IMR-90 (cell line): ENCODE measurements around the gene SEMA3E. TPM values are rescaled to one million over a fixed set of nuclear protein-coding genes. Genes with fewer than 3 reads are reported as not detected.

Experiments used
- ATAC-seq: fragments of 200-7000 bp; cut with Tn5 transposase; 2 replicates; pipeline ENCODE4 v1.9.1; 2020; ENCODE audit warnings: low read depth, mild to moderate bottlenecking, moderate library complexity
- BruUV-seq: library from RNA; stranded (reverse); fragments of 400-500 nt; replicated peaks from 2 replicates; lab custom pipeline; 2021; lab: Mats Ljungman, UMichigan
- CTCF ChIA-PET: fragments of 300-600 bp; formaldehyde crosslinking; extraction: SDS; loops from one replicate; lab custom pipeline; 2021; ENCODE audit warnings: antibody characterized with exemption; lab: Yijun Ruan, JAX
- POLR2A ChIA-PET: fragments of 300-600 bp; sonication (Branson Sonifier 250); formaldehyde crosslinking; loops from one replicate; lab custom pipeline; 2022; ENCODE audit warnings: antibody characterized with exemption; ENCODE audit not compliant: unreplicated experiment; lab: Charles Lee
- DNase-seq: peaks from one replicate; pipeline ENCODE4 v3.0.0; 2013
- H2AFZ ChIP-seq: replicated peaks from 2 replicates; pipeline ENCODE3; 2013; ENCODE audit warnings: low read length, mild to moderate bottlenecking; ENCODE audit not compliant: poor library complexity
- H2AK5ac ChIP-seq: 2 replicates; pipeline ENCODE4 v1.6.1; 2013; ENCODE audit warnings: low read depth, low read length, inconsistent platforms
- H2AK9ac ChIP-seq: replicated peaks from 2 replicates; pipeline ENCODE3; 2013; ENCODE audit warnings: mild to moderate bottlenecking, low read depth, low read length, moderate library complexity; ENCODE audit not compliant: poor library complexity
- H2BK120ac ChIP-seq: 2 replicates; pipeline ENCODE4 v1.6.1; 2013; ENCODE audit warnings: low read depth, low read length, inconsistent platforms
- H2BK15ac ChIP-seq: 3 replicates; pipeline ENCODE4 v1.6.1; 2013; ENCODE audit warnings: low read depth, low read length, inconsistent platforms
- H2BK20ac ChIP-seq: 2 replicates; pipeline ENCODE4 v1.6.1; 2013; ENCODE audit warnings: low read depth, mild to moderate bottlenecking, inconsistent platforms, low read length, moderate library complexity
- H2BK5ac ChIP-seq: 2 replicates; pipeline ENCODE4 v1.6.1; 2013; ENCODE audit warnings: mild to moderate bottlenecking, low read depth, low read length, inconsistent platforms; ENCODE audit not compliant: poor library complexity, severe bottlenecking
- H3K14ac ChIP-seq: replicated peaks from 2 replicates; pipeline ENCODE4 v1.6.1; 2013; ENCODE audit warnings: low read depth, low read length, inconsistent platforms
- H3K18ac ChIP-seq: 2 replicates; pipeline ENCODE4 v1.6.1; 2013; ENCODE audit warnings: low read depth, low read length, control low read depth
- H3K23ac ChIP-seq: 2 replicates; pipeline ENCODE4 v1.6.1; 2013; ENCODE audit warnings: low read depth, low read length, inconsistent platforms
- H3K27ac ChIP-seq: 2 replicates; pipeline ENCODE4 v1.5.1; 2013; ENCODE audit warnings: mild to moderate bottlenecking, control low read depth, low read length; ENCODE audit not compliant: insufficient read depth
- H3K27me3 ChIP-seq: 2 replicates; pipeline ENCODE4 v1.6.1; 2013; ENCODE audit warnings: low read length; ENCODE audit not compliant: control insufficient read depth, insufficient read depth
- H3K36me3 ChIP-seq: 2 replicates; pipeline ENCODE4 v1.6.1; 2013; ENCODE audit warnings: low read length, mixed read lengths; ENCODE audit not compliant: control insufficient read depth, insufficient read depth
- H3K4ac ChIP-seq: 2 replicates; pipeline ENCODE4 v1.6.1; 2013; ENCODE audit warnings: low read depth, low read length, inconsistent platforms
- H3K4me1 ChIP-seq: 2 replicates; pipeline ENCODE4 v1.6.1; 2013; ENCODE audit warnings: low read length, mixed read lengths; ENCODE audit not compliant: control insufficient read depth, insufficient read depth
- H3K4me2 ChIP-seq: 2 replicates; pipeline ENCODE4 v1.6.1; 2013; ENCODE audit warnings: low read depth, mild to moderate bottlenecking, control low read depth, low read length, moderate library complexity
- H3K4me3 ChIP-seq: 2 replicates; pipeline ENCODE4 v1.5.1; 2013; ENCODE audit warnings: low read depth, mild to moderate bottlenecking, control low read depth, low read length, moderate library complexity; ENCODE audit not compliant: insufficient read depth
- H3K56ac ChIP-seq: 2 replicates; pipeline ENCODE4 v1.6.1; 2013; ENCODE audit warnings: low read length, inconsistent platforms; ENCODE audit not compliant: insufficient read depth; ENCODE audit errors: extremely low read depth
- H3K79me1 ChIP-seq, 2 experiments: 2 replicates each; pipeline ENCODE4 v1.6.1; 2013; ENCODE audit warnings: low read length in 2 of 2, inconsistent platforms in 1 of 2, low read depth in 1 of 2
- H3K9ac ChIP-seq: 2 replicates; pipeline ENCODE4 v1.6.1; 2013; ENCODE audit warnings: low read depth, low read length, control low read depth
- H3K9me1 ChIP-seq: 2 replicates; pipeline ENCODE4 v1.6.1; 2013; ENCODE audit warnings: low read length, inconsistent platforms; ENCODE audit not compliant: insufficient read depth
- H3K9me3 ChIP-seq: 2 replicates; pipeline ENCODE4 v1.6.1; 2013; ENCODE audit warnings: low read length; ENCODE audit not compliant: control insufficient read depth, insufficient read depth
- H4K20me1 ChIP-seq: 2 replicates; pipeline ENCODE4 v1.6.1; 2013; ENCODE audit warnings: low read length, inconsistent platforms; ENCODE audit not compliant: insufficient read depth
- H4K5ac ChIP-seq: 2 replicates; pipeline ENCODE4 v1.6.1; 2013; ENCODE audit warnings: mild to moderate bottlenecking, low read depth, low read length, control low read depth
- H4K8ac ChIP-seq, 2 experiments: 2 replicates each; pipeline ENCODE4 v1.6.1; 2013; ENCODE audit warnings: low read depth in 2 of 2, low read length in 2 of 2, control low read depth in 1 of 2, inconsistent platforms in 1 of 2
- H4K91ac ChIP-seq: 2 replicates; pipeline ENCODE4 v1.6.1; 2013; ENCODE audit warnings: low read depth, low read length, inconsistent platforms; ENCODE audit not compliant: insufficient read depth
- CEBPB ChIP-seq: IDR thresholded peaks from 2 replicates; pipeline ENCODE4 v1.6.1; 2012; ENCODE audit warnings: low read depth, low read length, improper control_type of control experiment
- RCOR1 ChIP-seq: IDR thresholded peaks from 2 replicates; pipeline ENCODE4 v1.6.1; 2012; ENCODE audit warnings: mild to moderate bottlenecking, low read length, improper control_type of control experiment; ENCODE audit not compliant: insufficient replicate concordance
- RFX5 ChIP-seq: IDR thresholded peaks from 2 replicates; pipeline ENCODE4 v1.8.0; 2012; ENCODE audit warnings: low read depth, mild to moderate bottlenecking, low read length, moderate library complexity
- SMC3 ChIP-seq: fragments of 150-350 bp; IDR thresholded peaks from 2 replicates; pipeline ENCODE4 v1.6.1; 2016; ENCODE audit warnings: low read depth, mild to moderate bottlenecking, antibody characterized with exemption, low read length, moderate library complexity
- WGBS, 2 experiments: methylation state at CpG; one replicate each; pipeline versions ENCODE4 v1.1.5 to v1.1.7; 2013; ENCODE audit warnings: missing lambda C conversion rate in 2 of 2; ENCODE audit not compliant: insufficient read length in 1 of 2; ENCODE audit errors: extremely low coverage in 2 of 2; 5-methylcytosine and 5-hydroxymethylcytosine counted together
- dilution Hi-C: fragments of 300-500 bp; cut with HindIII; formaldehyde crosslinking; loops from one replicate; pipeline ENCODE4 v1.14.3; 2018; ENCODE audit warnings: low sequenced_read_pairs; ENCODE audit not compliant: unreplicated experiment
- in situ Hi-C: fragments of 300-500 bp; cut with MboI; formaldehyde crosslinking; loops from 3 replicates; pipeline ENCODE4 v1.14.3; 2019; ENCODE audit warnings: low sequenced_read_pairs, inconsistent platforms, mixed read lengths
- intact Hi-C: fragments of 100-400 bp; cut with micrococcal nuclease; formaldehyde crosslinking; loops from 2 replicates; pipeline ENCODE4 v1.10.0; 2022
- polyA plus RNA-seq, 3 experiments: library from polyadenylated mRNA; depleted of rRNA; stranded (reverse); fragments of >200 nt; gene quantifications; 2 replicates each; pipeline ENCODE4 v1.2.3, GENCODE V29; 2012; ENCODE audit warnings: low replicate concordance in 1 of 3
- total RNA-seq: library from RNA; depleted of rRNA; stranded (reverse); fragments of >200 nt; gene quantifications from 2 replicates; pipeline ENCODE4 v1.2.3, GENCODE V29; 2012
- TF ChIP-seq, protein P1 (sequence below): fragments of 150-350 bp; IDR thresholded peaks from 2 replicates; pipeline ENCODE4 v1.6.1; 2016; ENCODE audit warnings: low read depth, mild to moderate bottlenecking, low read length, moderate library complexity, borderline replicate concordance

SEMA3E gene
- total and polyA plus RNA-seq, 2 of the 4 experiments (the other 2 are of a cell fraction), result 0.31 to 0.72 TPM

DNA sequence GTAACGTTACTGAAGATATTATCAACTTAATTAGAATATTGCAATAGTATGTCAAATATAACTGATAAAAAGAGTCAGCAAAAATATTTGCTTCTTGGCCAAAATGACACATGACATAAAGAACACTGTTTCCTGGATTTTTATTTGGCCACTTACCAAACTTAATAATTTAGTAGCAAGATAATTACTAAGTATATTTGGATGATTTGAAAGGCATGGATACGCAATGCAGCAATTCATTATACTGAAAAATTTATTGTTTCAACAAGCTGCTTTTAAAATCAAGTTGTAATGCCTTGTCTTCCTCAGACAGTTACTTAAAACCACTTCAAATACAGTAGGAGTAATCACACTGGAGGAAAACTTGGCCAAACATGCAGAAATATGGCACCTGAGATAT, 234.0 kb downstream of the SEMA3E start:
- Histone ChIP-seq H3K27ac (no peak overlapping the region), H2BK15ac (no peak overlapping the region), H3K36me3 (no peaks in the 10 kb centered on the region), H4K5ac (no peak overlapping the region), H3K18ac (no peak overlapping the region), H3K79me1 (no peaks in the 10 kb centered on the region), H2AFZ (no peak overlapping the region), H3K4me3 (no peak overlapping the region), H2BK20ac (no peak overlapping the region), H2BK5ac (no peak overlapping the region), H3K14ac (no peak overlapping the region), H4K91ac (no peak overlapping the region), H2BK120ac (no peak overlapping the region), H4K8ac (no peak overlapping the region), H2AK5ac (no peak overlapping the region), H3K9me1 (no peaks in the 10 kb centered on the region), H3K23ac (no peak overlapping the region), H3K4ac (no peak overlapping the region), H3K56ac (no peak overlapping the region), H3K9me3 (no peaks in the 10 kb centered on the region), H3K4me2 (no peak overlapping the region), H3K9ac (no peak overlapping the region), H4K20me1 (no peaks in the 10 kb centered on the region), H3K27me3 (peaks cover 2% of the 10 kb centered on the region; the same call in 1 of the 2 replicates), H3K4me1 (no peaks in the 10 kb centered on the region), H2AK9ac (no peak overlapping the region)
- WGBS, 2 experiments, result no CpG with 5 or more reads among the region's 2 CpGs
- intact Hi-C loops, result loop anchor here (5.0 kb wide), 1 partner anchor 1607 kb away; no protein-coding TSS in a partner anchor
- TF ChIP-seq RFX5 (no peak), CEBPB (no peak), SMC3 (no peak), RCOR1 (no peak)
- TF ChIP-seq, protein P1, sequence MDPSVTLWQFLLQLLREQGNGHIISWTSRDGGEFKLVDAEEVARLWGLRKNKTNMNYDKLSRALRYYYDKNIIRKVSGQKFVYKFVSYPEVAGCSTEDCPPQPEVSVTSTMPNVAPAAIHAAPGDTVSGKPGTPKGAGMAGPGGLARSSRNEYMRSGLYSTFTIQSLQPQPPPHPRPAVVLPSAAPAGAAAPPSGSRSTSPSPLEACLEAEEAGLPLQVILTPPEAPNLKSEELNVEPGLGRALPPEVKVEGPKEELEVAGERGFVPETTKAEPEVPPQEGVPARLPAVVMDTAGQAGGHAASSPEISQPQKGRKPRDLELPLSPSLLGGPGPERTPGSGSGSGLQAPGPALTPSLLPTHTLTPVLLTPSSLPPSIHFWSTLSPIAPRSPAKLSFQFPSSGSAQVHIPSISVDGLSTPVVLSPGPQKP, result no peak
- ChIA-PET CTCF (no interaction called here), POLR2A (no interaction called here)
- in situ Hi-C loops, result no loop called here
- BruUV-seq, result no TSS peak
- ATAC-seq, result no peak
- dilution Hi-C loops, result no loop called here
- no peak for DNase-seq
